ENCODE data around the gene ZBTB46. TPM values are rescaled to one million over a fixed set of nuclear protein-coding genes. Genes with fewer than 3 reads are reported as not detected.

ZBTB46 gene
- total and polyA plus RNA-seq, 4 donors, result 0.50 to 22.7 (median 9.7) TPM

GRCh38 chr20:63843222-63843621 lies 12.2 kb upstream of the ZBTB46 start:
- Histone ChIP-seq H3K36me3 (ENCODE audit: control insufficient read depth in 1 of 2, insufficient read depth in 2 of 2, low read length in 1 of 2) (no peaks in the 10 kb centered on the region), H3K9me3 (ENCODE audit: control insufficient read depth, low read length) (no peaks in the 10 kb centered on the region), H3K4me3 (ENCODE audit: low read length in 2 of 2) (no peak overlapping the region), H3K4me1 (ENCODE audit: control insufficient read depth in 1 of 2, insufficient read depth in 2 of 2, low read length in 2 of 2) (no peaks in the 10 kb centered on the region), H3K27ac (ENCODE audit: low read depth in 1 of 2, low read length in 2 of 2) (no peak overlapping the region), H3K27me3 (ENCODE audit: control insufficient read depth in 1 of 2, insufficient read depth in 2 of 2, low read length in 1 of 2) (no peaks in the 10 kb centered on the region)
- ATAC-seq (ENCODE audit: low FRiP score) (no peak), DNase-seq (no peak)
- 91% methylated on average over 12 of the region's 12 CpGs for WGBS, 2 donors
- intact Hi-C loops (cut with DNase I), result no loop called here

- no peaks in the 10 kb centered on the region for H3K9me3 ChIP-seq (ENCODE audit: control insufficient read depth, low read length)
- 87 to 96% methylated on average over 4 to 9 of the region's 9 CpGs for WGBS, 2 donors
- no peaks in the 10 kb centered on the region for H3K27me3 ChIP-seq (ENCODE audit: control insufficient read depth in 1 of 2, insufficient read depth in 2 of 2, low read length in 1 of 2)
- no peaks in the 10 kb centered on the region for H3K36me3 ChIP-seq (ENCODE audit: control insufficient read depth in 1 of 2, insufficient read depth in 2 of 2, low read length in 1 of 2)
- no peak for ATAC-seq (ENCODE audit: low FRiP score)
- intact Hi-C loops (cut with DNase I), result no loop called here
- H3K4me3 ChIP-seq (ENCODE audit: low read length in 2 of 2), result no peak overlapping the region
- no peak overlapping the region for H3K27ac ChIP-seq (ENCODE audit: low read depth in 1 of 2, low read length in 2 of 2)
- no peaks in the 10 kb centered on the region for H3K4me1 ChIP-seq (ENCODE audit: control insufficient read depth in 1 of 2, insufficient read depth in 2 of 2, low read length in 2 of 2)
- no peak for DNase-seq
Observed at GRCh38 chr20:63842258-63842657, 11.2 kb upstream of the ZBTB46 start.

- Histone ChIP-seq H3K4me1 (ENCODE audit: control insufficient read depth in 1 of 2, insufficient read depth in 2 of 2, low read length in 2 of 2) (no peaks in the 10 kb centered on the region), H3K4me3 (ENCODE audit: low read length in 2 of 2) (no peak overlapping the region), H3K27me3 (ENCODE audit: control insufficient read depth in 1 of 2, insufficient read depth in 2 of 2, low read length in 1 of 2) (no peaks in the 10 kb centered on the region), H3K9me3 (ENCODE audit: control insufficient read depth, low read length) (no peaks in the 10 kb centered on the region), H3K27ac (ENCODE audit: low read depth in 1 of 2, low read length in 2 of 2) (no peak overlapping the region), H3K36me3 (ENCODE audit: control insufficient read depth in 1 of 2, insufficient read depth in 2 of 2, low read length in 1 of 2) (no peaks in the 10 kb centered on the region)
- 82 to 84% methylated on average over 11 of the region's 11 CpGs for WGBS, 2 donors
- intact Hi-C loops (cut with DNase I), result no loop called here
- ATAC-seq (ENCODE audit: low FRiP score) (no peak), DNase-seq (no peak)
Observed at GRCh38 chr20:63840405-63840828, 9.4 kb upstream of the ZBTB46 start.

GRCh38 chr20:63839620-63840019 lies 8.6 kb upstream of the ZBTB46 start:
- intact Hi-C loops (cut with DNase I), result no loop called here
- Histone ChIP-seq H3K4me3 (ENCODE audit: low read length in 2 of 2) (no peak overlapping the region), H3K27ac (ENCODE audit: low read depth in 1 of 2, low read length in 2 of 2) (no peak overlapping the region), H3K27me3 (ENCODE audit: control insufficient read depth in 1 of 2, insufficient read depth in 2 of 2, low read length in 1 of 2) (no peaks in the 10 kb centered on the region), H3K4me1 (ENCODE audit: control insufficient read depth in 1 of 2, insufficient read depth in 2 of 2, low read length in 2 of 2) (no peaks in the 10 kb centered on the region), H3K36me3 (ENCODE audit: control insufficient read depth in 1 of 2, insufficient read depth in 2 of 2, low read length in 1 of 2) (no peaks in the 10 kb centered on the region), H3K9me3 (ENCODE audit: control insufficient read depth, low read length) (no peaks in the 10 kb centered on the region)
- ATAC-seq (ENCODE audit: low FRiP score) (no peak), DNase-seq (no peak)
- 83 to 86% methylated on average over 13 of the region's 13 CpGs for WGBS, 2 donors

GRCh38 chr20:63837479-63837878 lies 6.4 kb upstream of the ZBTB46 start:
- no peaks in the 10 kb centered on the region for H3K9me3 ChIP-seq (ENCODE audit: control insufficient read depth, low read length)
- 40 to 42% methylated on average over 8 of the region's 8 CpGs for WGBS, 2 donors
- intact Hi-C loops (cut with DNase I), result no loop called here
- no peak overlapping the region for H3K27ac ChIP-seq (ENCODE audit: low read depth in 1 of 2, low read length in 2 of 2)
- ATAC-seq (ENCODE audit: low FRiP score) (no peak), DNase-seq (no peak)
- H3K27me3 ChIP-seq (ENCODE audit: control insufficient read depth in 1 of 2, insufficient read depth in 2 of 2, low read length in 1 of 2), result no peaks in the 10 kb centered on the region
- no peaks in the 10 kb centered on the region for H3K36me3 ChIP-seq (ENCODE audit: control insufficient read depth in 1 of 2, insufficient read depth in 2 of 2, low read length in 1 of 2)
- no peaks in the 10 kb centered on the region for H3K4me1 ChIP-seq (ENCODE audit: control insufficient read depth in 1 of 2, insufficient read depth in 2 of 2, low read length in 2 of 2)
- H3K4me3 ChIP-seq (ENCODE audit: low read length in 2 of 2), result no peak overlapping the region

GRCh38 chr20:63836458-63837344 lies 5.6 kb upstream of the ZBTB46 start:
- Histone ChIP-seq H3K27ac (ENCODE audit: low read depth in 1 of 2, low read length in 2 of 2) (no peak overlapping the region), H3K27me3 (ENCODE audit: control insufficient read depth in 1 of 2, insufficient read depth in 2 of 2, low read length in 1 of 2) (no peaks in the 10 kb centered on the region), H3K4me3 (ENCODE audit: low read length in 2 of 2) (no peak overlapping the region), H3K4me1 (ENCODE audit: control insufficient read depth in 1 of 2, insufficient read depth in 2 of 2, low read length in 2 of 2) (no peaks in the 10 kb centered on the region), H3K36me3 (ENCODE audit: control insufficient read depth in 1 of 2, insufficient read depth in 2 of 2, low read length in 1 of 2) (no peaks in the 10 kb centered on the region), H3K9me3 (ENCODE audit: control insufficient read depth, low read length) (no peaks in the 10 kb centered on the region)
- no peak for DNase-seq
- no peak for ATAC-seq (ENCODE audit: low FRiP score)
- WGBS, 2 donors, result 84 to 87% methylated on average over 23 to 27 of the region's 27 CpGs
- intact Hi-C loops (cut with DNase I), result no loop called here

GRCh38 chr20:63835021-63835858 lies 4.2 kb upstream of the ZBTB46 start:
- H3K36me3 ChIP-seq (ENCODE audit: control insufficient read depth in 1 of 2, insufficient read depth in 2 of 2, low read length in 1 of 2), result no peaks in the 10 kb centered on the region
- ATAC-seq (ENCODE audit: low FRiP score) (peak; percentile 93), DNase-seq (peak; percentile 92 to 93)
- H3K9me3 ChIP-seq (ENCODE audit: control insufficient read depth, low read length), result no peaks in the 10 kb centered on the region
- 10 to 11% methylated on average over 21 of the region's 21 CpGs for WGBS, 2 donors
- H3K27me3 ChIP-seq (ENCODE audit: control insufficient read depth in 1 of 2, insufficient read depth in 2 of 2, low read length in 1 of 2), result no peaks in the 10 kb centered on the region
- H3K4me1 ChIP-seq (ENCODE audit: control insufficient read depth in 1 of 2, insufficient read depth in 2 of 2, low read length in 2 of 2), result no peaks in the 10 kb centered on the region
- no peak overlapping the region for H3K27ac ChIP-seq (ENCODE audit: low read depth in 1 of 2, low read length in 2 of 2)
- intact Hi-C loops (cut with DNase I), result no loop called here
- no peak overlapping the region for H3K4me3 ChIP-seq (ENCODE audit: low read length in 2 of 2)

GRCh38 chr20:63834491-63834880 lies 3.4 kb upstream of the ZBTB46 start:
- 80 to 83% methylated on average over 9 of the region's 9 CpGs for WGBS, 2 donors
- H3K4me3 ChIP-seq (ENCODE audit: low read length in 2 of 2), result no peak overlapping the region
- intact Hi-C loops (cut with DNase I), result loop anchor here in 1 of 2 donors (5.0 kb wide), 1 partner anchor 33 kb away; the partner anchor contains the start of gene TPD52L2
- H3K27ac ChIP-seq (ENCODE audit: low read depth in 1 of 2, low read length in 2 of 2), result no peak overlapping the region
- ATAC-seq (ENCODE audit: low FRiP score) (no peak), DNase-seq (no peak)
- H3K36me3 ChIP-seq (ENCODE audit: control insufficient read depth in 1 of 2, insufficient read depth in 2 of 2, low read length in 1 of 2), result no peaks in the 10 kb centered on the region
- no peaks in the 10 kb centered on the region for H3K4me1 ChIP-seq (ENCODE audit: control insufficient read depth in 1 of 2, insufficient read depth in 2 of 2, low read length in 2 of 2)
- H3K27me3 ChIP-seq (ENCODE audit: control insufficient read depth in 1 of 2, insufficient read depth in 2 of 2, low read length in 1 of 2), result no peaks in the 10 kb centered on the region
- H3K9me3 ChIP-seq (ENCODE audit: control insufficient read depth, low read length), result no peaks in the 10 kb centered on the region

Data from aorta (tissue), 5 donors.